DOHH2 (cell line): ENCODE data around the gene RARG.

Experiments
- H3F3A ChIP-seq: fragments of 200-600 bp; sonication (generic), shearing (Covaris generic); 2 replicates; pipeline ENCODE4 v1.6.0; 2016; ENCODE audit warnings: antibody characterized with exemption, mild to moderate bottlenecking; ENCODE audit not compliant: control insufficient read depth, insufficient read depth
- H3K27ac ChIP-seq: fragments of 200-600 bp; sonication (generic); 2 replicates; pipeline ENCODE4 v1.5.1; 2014; ENCODE audit warnings: low read depth, mild to moderate bottlenecking, low read length, moderate library complexity
- H3K27me3 ChIP-seq: fragments of 200-600 bp; sonication (generic); 2 replicates; pipeline ENCODE4 v1.6.1; 2014; ENCODE audit warnings: mild to moderate bottlenecking, low read length, mixed read lengths; ENCODE audit not compliant: control insufficient read depth
- H3K36me3 ChIP-seq: fragments of 200-600 bp; sonication (generic); 2 replicates; pipeline ENCODE4 v1.6.1; 2014; ENCODE audit warnings: mild to moderate bottlenecking, low read length, moderate library complexity, mixed read lengths; ENCODE audit not compliant: control insufficient read depth
- H3K4me1 ChIP-seq: fragments of 200-600 bp; sonication (generic); 2 replicates; pipeline ENCODE4 v1.6.1; 2014; ENCODE audit warnings: mild to moderate bottlenecking, low read length, mixed read lengths; ENCODE audit not compliant: control insufficient read depth
- H3K4me2 ChIP-seq: fragments of 200-600 bp; sonication (generic); 2 replicates; pipeline ENCODE4 v1.6.0; 2014; ENCODE audit warnings: mild to moderate bottlenecking, low read length, moderate library complexity
- H3K4me3 ChIP-seq: fragments of 200-600 bp; sonication (generic); 2 replicates; pipeline ENCODE4 v1.5.1; 2014; ENCODE audit warnings: mild to moderate bottlenecking, low read length, mixed read lengths
- H3K79me2 ChIP-seq: fragments of 200-600 bp; sonication (generic); 2 replicates; pipeline ENCODE4 v1.6.1; 2014; ENCODE audit warnings: mild to moderate bottlenecking, low read length, mixed read lengths; ENCODE audit not compliant: control insufficient read depth
- H3K9me2 ChIP-seq: fragments of 200-600 bp; sonication (generic); replicated peaks from 2 replicates; pipeline ENCODE4 v1.6.1; 2014; ENCODE audit warnings: mild to moderate bottlenecking, low read length, mixed read lengths; ENCODE audit not compliant: control insufficient read depth
- H3K9me3 ChIP-seq: fragments of 200-600 bp; sonication (generic); 2 replicates; pipeline ENCODE4 v1.6.1; 2014; ENCODE audit warnings: antibody characterized with exemption, low read length, mixed read lengths; ENCODE audit not compliant: control insufficient read depth, insufficient read depth
- H4K20me1 ChIP-seq: fragments of 200-600 bp; sonication (generic); 2 replicates; pipeline ENCODE4 v1.6.0; 2014; ENCODE audit warnings: low read depth, mild to moderate bottlenecking, antibody characterized with exemption, low read length, moderate library complexity; ENCODE audit not compliant: control insufficient read depth, insufficient read depth
- CTCF ChIP-seq: fragments of 200-600 bp; sonication (generic); IDR thresholded peaks from one replicate; pipeline ENCODE4 v1.5.1; 2014; ENCODE audit warnings: antibody characterized with exemption, mild to moderate bottlenecking, low read depth, low read length; ENCODE audit not compliant: poor library complexity, severe bottlenecking
- EZH2phosphoT487 ChIP-seq: fragments of 200-600 bp; sonication (generic); IDR thresholded peaks from 2 replicates; pipeline ENCODE4 v1.6.1; 2017; ENCODE audit warnings: borderline replicate concordance, mild to moderate bottlenecking, antibody characterized with exemption, low read length, moderate library complexity, mixed read lengths

Gene RARG

GRCh38 chr12:53194973-53195372, 37.0 kb downstream of the RARG start:
- Histone ChIP-seq H3K36me3 (peaks cover 53% of the 10 kb centered on the region), H3K9me2 (no peaks in the 10 kb centered on the region), H3K4me1 (peaks cover 36% of the 10 kb centered on the region), H3K27me3 (no peaks in the 10 kb centered on the region), H3K27ac (no peak overlapping the region), H3F3A (peaks cover 10% of the 10 kb centered on the region; the same call in 1 of the 2 replicates), H3K4me2 (no peak overlapping the region), H3K4me3 (no peak overlapping the region), H4K20me1 (no peaks in the 10 kb centered on the region), H3K9me3 (no peaks in the 10 kb centered on the region), H3K79me2 (no peaks in the 10 kb centered on the region)
- TF ChIP-seq EZH2phosphoT487 (no peak), CTCF (no peak)

GRCh38 chr12:53193985-53194716, 37.9 kb downstream of the RARG start:
- no peaks in the 10 kb centered on the region for H4K20me1 ChIP-seq
- no peaks in the 10 kb centered on the region for H3K79me2 ChIP-seq
- H3K36me3 ChIP-seq: peaks cover 51% of the 10 kb centered on the region
- peaks cover 28% of the 10 kb centered on the region for H3K4me1 ChIP-seq
- no peaks in the 10 kb centered on the region for H3K9me3 ChIP-seq
- H3K27ac ChIP-seq: no peak overlapping the region
- no peaks in the 10 kb centered on the region for H3K27me3 ChIP-seq
- H3K4me3 ChIP-seq: no peak overlapping the region
- peaks cover 10% of the 10 kb centered on the region; the same call in 1 of the 2 replicates for H3F3A ChIP-seq
- no peak for TF ChIP-seq EZH2phosphoT487
- TF ChIP-seq CTCF: no peak
- H3K4me2 ChIP-seq: no peak overlapping the region
- no peaks in the 10 kb centered on the region for H3K9me2 ChIP-seq

DNA sequence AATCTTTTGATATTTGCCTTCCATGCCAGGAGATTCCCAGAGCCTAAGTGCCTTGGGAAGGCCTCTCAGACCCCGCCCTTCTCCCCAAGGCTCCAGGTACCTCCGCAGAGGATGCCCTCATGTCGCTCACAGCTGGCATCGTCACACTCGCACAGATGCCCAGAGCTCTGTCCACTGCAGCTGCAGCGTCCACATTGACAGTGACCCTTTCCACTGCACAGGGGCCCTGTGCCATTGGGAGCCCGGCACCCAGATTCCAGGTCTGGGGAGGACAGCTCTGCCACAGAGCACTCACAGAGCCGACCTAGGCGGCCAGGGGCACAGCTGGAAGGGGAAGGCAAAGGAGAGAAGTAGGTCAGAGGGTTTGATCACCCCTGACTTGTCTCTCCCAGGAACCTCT, 39.0 kb downstream of the RARG start:
- TF ChIP-seq EZH2phosphoT487 (no peak), CTCF (no peak)
- peaks cover 62% of the 10 kb centered on the region for H3K36me3 ChIP-seq
- no peaks in the 10 kb centered on the region for H3K9me2 ChIP-seq
- no peaks in the 10 kb centered on the region for H3K27me3 ChIP-seq
- H4K20me1 ChIP-seq: no peaks in the 10 kb centered on the region
- H3F3A ChIP-seq: peaks cover 10% of the 10 kb centered on the region
- H3K4me3 ChIP-seq: no peak overlapping the region
- H3K27ac ChIP-seq: no peak overlapping the region
- no peaks in the 10 kb centered on the region for H3K79me2 ChIP-seq
- H3K4me2 ChIP-seq: no peak overlapping the region
- H3K9me3 ChIP-seq: no peaks in the 10 kb centered on the region
- H3K4me1 ChIP-seq: peaks cover 17% of the 10 kb centered on the region
